Brain microvascular endothelial cell (primary cell): Measurements from ENCODE around the gene PFDN1.

Experiments
- DNase-seq: peaks from one replicate; pipeline ENCODE4 v3.0.0-alpha.2; 2020
- H3K27ac ChIP-seq: fragments of 250-450 bp; sonication (Bioruptor Pico); 2 replicates; pipeline ENCODE4 v1.5.1; 2020; ENCODE audit warnings: mild to moderate bottlenecking, moderate library complexity
- H3K27me3 ChIP-seq: fragments of 250-450 bp; sonication (Bioruptor Pico); replicated peaks from 2 replicates; pipeline ENCODE4 v1.5.1; 2020; ENCODE audit warnings: mild to moderate bottlenecking
- H3K36me3 ChIP-seq: fragments of 250-450 bp; sonication (Bioruptor Pico); replicated peaks from 2 replicates; pipeline ENCODE4 v1.5.1; 2020; ENCODE audit warnings: mild to moderate bottlenecking
- H3K4me3 ChIP-seq: 2 replicates; pipeline ENCODE4 v1.5.1; 2011; ENCODE audit warnings: low read depth, mild to moderate bottlenecking, control low read depth, low read length, moderate library complexity
- in situ Hi-C: cut with HindIII; loops from 2 replicates; pipeline ENCODE4 v1.10.0; 2017; ENCODE audit warnings: low sequenced_read_pairs, low pct_ligation_motif_present
- TF ChIP-seq, protein P1 (sequence below): IDR thresholded peaks from 2 replicates; pipeline ENCODE4 v1.5.1; 2011; ENCODE audit warnings: low read depth, mild to moderate bottlenecking, moderate library complexity, low read length, control low read depth, inconsistent platforms; ENCODE audit errors: missing control alignments

PFDN1 gene

DNA sequence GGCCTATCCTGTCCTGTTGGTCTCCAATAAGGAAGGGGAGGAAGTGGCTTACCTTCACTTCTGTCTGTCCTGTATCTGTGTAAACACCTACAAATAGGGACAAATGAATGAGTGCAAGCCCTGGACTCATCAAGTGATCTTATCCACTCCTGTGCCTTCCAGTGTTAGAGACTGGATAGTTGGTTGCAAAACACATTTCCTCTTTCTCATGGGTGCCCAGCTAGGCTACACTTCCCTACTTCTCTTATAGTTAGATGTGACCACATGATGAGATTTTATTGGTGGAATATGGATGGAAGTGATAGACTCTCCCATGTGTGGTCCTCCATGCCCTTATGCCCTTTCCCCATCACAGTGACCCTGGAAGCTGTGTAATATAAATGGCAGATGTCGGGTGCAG, 16.9 kb upstream of the PFDN1 start:
- in situ Hi-C loops, result no loop called here
- TF ChIP-seq, protein P1, sequence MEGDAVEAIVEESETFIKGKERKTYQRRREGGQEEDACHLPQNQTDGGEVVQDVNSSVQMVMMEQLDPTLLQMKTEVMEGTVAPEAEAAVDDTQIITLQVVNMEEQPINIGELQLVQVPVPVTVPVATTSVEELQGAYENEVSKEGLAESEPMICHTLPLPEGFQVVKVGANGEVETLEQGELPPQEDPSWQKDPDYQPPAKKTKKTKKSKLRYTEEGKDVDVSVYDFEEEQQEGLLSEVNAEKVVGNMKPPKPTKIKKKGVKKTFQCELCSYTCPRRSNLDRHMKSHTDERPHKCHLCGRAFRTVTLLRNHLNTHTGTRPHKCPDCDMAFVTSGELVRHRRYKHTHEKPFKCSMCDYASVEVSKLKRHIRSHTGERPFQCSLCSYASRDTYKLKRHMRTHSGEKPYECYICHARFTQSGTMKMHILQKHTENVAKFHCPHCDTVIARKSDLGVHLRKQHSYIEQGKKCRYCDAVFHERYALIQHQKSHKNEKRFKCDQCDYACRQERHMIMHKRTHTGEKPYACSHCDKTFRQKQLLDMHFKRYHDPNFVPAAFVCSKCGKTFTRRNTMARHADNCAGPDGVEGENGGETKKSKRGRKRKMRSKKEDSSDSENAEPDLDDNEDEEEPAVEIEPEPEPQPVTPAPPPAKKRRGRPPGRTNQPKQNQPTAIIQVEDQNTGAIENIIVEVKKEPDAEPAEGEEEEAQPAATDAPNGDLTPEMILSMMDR, result no peak
- no peak for DNase-seq
- no peak overlapping the region for H3K27ac ChIP-seq
- no peaks in the 10 kb centered on the region for H3K27me3 ChIP-seq
- H3K4me3 ChIP-seq, result no peak overlapping the region
- H3K36me3 ChIP-seq, result no peaks in the 10 kb centered on the region

DNA sequence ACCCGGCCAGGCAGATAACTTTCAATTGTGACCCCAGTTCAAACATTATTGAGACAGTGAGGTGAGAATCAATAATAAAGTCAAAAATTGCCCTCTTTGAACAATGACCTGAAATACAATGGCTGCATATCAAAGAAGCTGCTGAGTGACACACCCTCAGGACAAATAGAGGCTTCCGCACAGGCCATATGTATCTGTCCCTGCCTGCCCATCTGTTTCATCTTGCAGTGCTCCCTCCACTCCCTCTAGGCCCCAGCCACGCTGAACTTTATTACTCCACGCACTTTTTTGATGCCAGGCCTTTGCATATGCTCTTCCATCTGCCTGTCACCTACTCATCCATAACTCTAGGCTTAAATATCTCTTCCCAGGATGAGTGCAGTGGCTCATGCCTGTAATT, 15.9 kb upstream of the PFDN1 start:
- Histone ChIP-seq H3K27me3 (no peaks in the 10 kb centered on the region), H3K27ac (no peak overlapping the region), H3K4me3 (no peak overlapping the region), H3K36me3 (no peaks in the 10 kb centered on the region)
- TF ChIP-seq, protein P1, result no peak
- in situ Hi-C loops, result no loop called here
- DNase-seq, result no peak

DNA sequence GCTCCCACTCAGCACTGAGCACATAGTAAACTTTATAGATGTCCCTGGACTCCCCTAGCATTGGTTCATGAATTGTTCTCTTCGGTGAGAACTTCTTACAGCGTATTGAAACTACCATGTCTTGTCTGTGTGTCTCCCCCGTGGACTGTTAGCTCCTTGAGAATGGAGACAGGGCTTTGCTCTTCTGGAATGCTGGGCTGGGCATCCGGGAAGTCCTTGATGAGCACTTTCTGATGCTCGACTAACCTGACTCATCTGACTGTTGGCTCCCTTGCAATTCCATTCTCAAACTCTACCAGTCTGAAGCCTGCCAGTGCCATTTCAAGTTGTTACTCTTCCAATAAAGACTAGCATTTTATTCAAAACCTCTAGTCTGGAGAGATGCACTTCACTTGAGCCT, 15.0 kb upstream of the PFDN1 start:
- in situ Hi-C loops, result no loop called here
- peak overlapping the region; percentile 29 for H3K27ac ChIP-seq
- H3K27me3 ChIP-seq, result no peaks in the 10 kb centered on the region
- DNase-seq, result peak; percentile 61
- TF ChIP-seq, protein P1, result no peak
- H3K36me3 ChIP-seq, result no peaks in the 10 kb centered on the region
- no peak overlapping the region for H3K4me3 ChIP-seq

DNA sequence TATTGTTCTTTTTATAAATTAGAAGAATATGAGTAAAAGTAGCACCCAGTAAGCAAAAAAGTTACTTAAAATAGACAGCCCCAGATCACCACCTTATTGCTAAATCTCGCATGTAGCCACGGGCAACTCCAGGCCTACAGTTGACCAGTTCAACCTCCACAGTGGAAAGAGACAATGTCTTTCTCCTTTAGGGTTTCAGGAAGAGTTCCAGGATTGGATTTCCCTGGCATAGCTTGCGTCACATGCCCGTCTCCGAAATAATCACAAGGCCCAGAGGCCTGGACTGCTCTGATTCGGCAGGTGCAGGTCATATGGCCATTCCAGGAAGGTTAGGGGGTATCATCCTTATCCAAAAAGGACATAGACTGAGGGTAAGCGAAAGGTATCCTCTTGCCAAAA, 9.9 kb upstream of the PFDN1 start:
- Histone ChIP-seq H3K36me3 (no peaks in the 10 kb centered on the region), H3K4me3 (no peak overlapping the region), H3K27ac (peak overlapping the region; percentile 92), H3K27me3 (no peaks in the 10 kb centered on the region)
- in situ Hi-C loops, result no loop called here
- no peak for DNase-seq
- TF ChIP-seq, protein P1, result no peak

DNA sequence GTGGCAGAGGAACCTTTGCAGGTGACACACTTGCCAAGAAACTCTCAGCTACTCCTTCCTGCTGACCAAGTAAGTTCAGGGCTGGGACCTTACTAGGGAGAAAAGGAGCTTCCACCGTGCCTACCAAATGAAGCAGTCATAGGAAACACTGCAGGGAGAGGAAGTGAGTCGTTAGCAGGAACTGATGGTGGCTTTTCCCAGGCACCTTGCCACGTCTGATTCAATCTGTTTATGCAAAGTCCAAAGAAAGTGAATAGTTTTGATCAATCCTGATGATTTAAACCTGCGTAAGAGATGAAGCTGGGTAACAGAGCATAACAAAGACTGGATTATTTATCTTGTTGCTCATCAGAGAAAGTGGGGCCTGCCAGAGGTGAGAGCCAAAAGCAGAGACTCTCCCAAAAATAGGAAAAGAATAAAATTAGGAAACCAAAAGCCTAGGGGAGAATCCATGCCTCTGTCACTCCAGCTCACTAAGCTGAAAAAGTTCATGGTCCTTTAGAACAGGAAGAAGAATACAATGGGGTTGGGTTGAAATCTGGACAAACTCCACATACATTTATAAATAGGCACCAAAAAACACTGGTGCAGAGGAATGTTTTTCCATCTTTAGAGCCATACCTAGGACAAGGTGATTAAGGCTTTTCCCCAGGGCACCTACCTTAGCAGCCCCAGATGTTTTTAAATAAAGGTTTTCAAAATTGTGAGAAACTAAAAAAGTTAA, 9.3 kb upstream of the PFDN1 start:
- Histone ChIP-seq H3K4me3 (no peak overlapping the region), H3K27ac (peak overlapping the region; percentile 92), H3K27me3 (no peaks in the 10 kb centered on the region), H3K36me3 (no peaks in the 10 kb centered on the region)
- DNase-seq, result peak; percentile 97
- in situ Hi-C loops, result no loop called here
- TF ChIP-seq, protein P1, result no peak

DNA sequence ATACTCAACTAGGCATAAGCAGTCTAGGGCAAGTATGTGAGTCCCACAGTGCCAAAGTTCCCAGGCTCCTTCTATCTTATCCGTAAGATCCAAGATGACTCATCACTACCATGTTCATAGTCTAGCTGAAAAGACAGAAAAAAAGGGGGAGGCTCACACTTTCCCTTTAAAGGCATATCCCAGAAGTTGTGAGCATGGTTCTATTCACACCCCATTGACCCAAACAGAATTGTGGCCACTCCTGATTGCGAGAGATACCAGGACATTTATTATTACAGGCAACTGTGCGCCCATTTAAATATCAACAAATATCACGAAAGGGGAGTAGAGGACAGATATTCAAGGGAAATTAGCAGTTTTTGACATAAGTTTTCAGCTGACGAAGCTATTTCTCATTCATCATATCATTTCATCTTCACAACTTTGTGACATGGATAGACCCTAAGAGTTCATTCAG, 8.1 kb upstream of the PFDN1 start:
- no peaks in the 10 kb centered on the region for H3K36me3 ChIP-seq
- no peaks in the 10 kb centered on the region for H3K27me3 ChIP-seq
- TF ChIP-seq, protein P1, result no peak
- no peak overlapping the region for H3K4me3 ChIP-seq
- H3K27ac ChIP-seq, result peak overlapping the region; percentile 92
- in situ Hi-C loops, result no loop called here
- DNase-seq, result peak; percentile 96
